OCI-M2 (cell line): ENCODE measurements around the gene RNF34.

ENCODE experiments used
- DNase-seq: peaks from one replicate; lab custom pipeline; 2025; ENCODE audit not compliant: unreplicated experiment; lab: John Stamatoyannopoulos, UW

Gene RNF34

GRCh38 chr12:121436706-121437105, 36.8 kb downstream of the RNF34 start:
- no peak for DNase-seq

- no peak for DNase-seq
Observed at GRCh38 chr12:121438905-121439304, 39.0 kb downstream of the RNF34 start.

- DNase-seq, result no peak
Observed at GRCh38 chr12:121439715-121440114, 39.8 kb downstream of the RNF34 start.

GRCh38 chr12:121440768-121441167, 40.9 kb downstream of the RNF34 start:
- DNase-seq, result no peak

- DNase-seq, result no peak
Observed at GRCh38 chr12:121441555-121441954, 41.6 kb downstream of the RNF34 start.

GRCh38 chr12:121442028-121442948, 42.4 kb downstream of the RNF34 start:
- no peak for DNase-seq

- DNase-seq, result no peak
Observed at GRCh38 chr12:121443193-121443870, 43.4 kb downstream of the RNF34 start.

- no peak for DNase-seq
Observed at GRCh38 chr12:121443911-121444841, 44.3 kb downstream of the RNF34 start.

- no peak for DNase-seq
Observed at GRCh38 chr12:121444842-121445202, 44.9 kb downstream of the RNF34 start.

GRCh38 chr12:121446750-121447149, 46.8 kb downstream of the RNF34 start:
- no peak for DNase-seq

GRCh38 chr12:121448771-121449315, 48.9 kb downstream of the RNF34 start:
- no peak for DNase-seq

GRCh38 chr12:121451961-121452339, 52.0 kb downstream of the RNF34 start:
- DNase-seq, result no peak

GRCh38 chr12:121452340-121452984, 52.5 kb downstream of the RNF34 start:
- no peak for DNase-seq

- no peak for DNase-seq
Observed at GRCh38 chr12:121452985-121453360, 53.1 kb downstream of the RNF34 start.

- DNase-seq, result no peak
Observed at GRCh38 chr12:121453629-121454028, 53.7 kb downstream of the RNF34 start.

GRCh38 chr12:121454921-121455320, 55.0 kb downstream of the RNF34 start:
- DNase-seq, result no peak

- no peak for DNase-seq
Observed at GRCh38 chr12:121455766-121456420, 56.0 kb downstream of the RNF34 start.

GRCh38 chr12:121456551-121456950, 56.6 kb downstream of the RNF34 start:
- DNase-seq, result no peak

- no peak for DNase-seq
Observed at GRCh38 chr12:121461048-121461447, 61.1 kb downstream of the RNF34 start.

GRCh38 chr12:121464331-121464730, 64.4 kb downstream of the RNF34 start:
- no peak for DNase-seq
